ENCODE data around the gene ADAMTS17.

DNA sequence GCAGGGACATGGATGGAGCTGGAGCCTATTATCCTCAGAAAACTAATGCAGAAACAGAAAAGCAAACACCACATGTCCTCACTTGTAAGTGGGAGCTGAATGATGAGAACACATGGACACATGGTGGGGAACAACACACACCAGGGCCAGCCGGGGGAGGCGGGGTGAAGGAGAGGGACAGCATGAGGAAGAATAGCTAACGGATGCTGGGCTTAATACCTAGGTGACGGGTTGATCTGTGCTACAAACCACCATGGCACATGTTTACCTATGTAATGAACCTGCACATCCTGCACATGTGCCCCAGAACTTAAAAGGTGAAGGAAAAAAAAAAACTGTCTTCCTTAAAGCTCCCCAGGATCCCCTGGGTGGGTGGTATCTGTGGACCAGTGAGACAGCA lies 87.1 kb downstream of the ADAMTS17 start:
- TF ChIP-seq, protein P1, sequence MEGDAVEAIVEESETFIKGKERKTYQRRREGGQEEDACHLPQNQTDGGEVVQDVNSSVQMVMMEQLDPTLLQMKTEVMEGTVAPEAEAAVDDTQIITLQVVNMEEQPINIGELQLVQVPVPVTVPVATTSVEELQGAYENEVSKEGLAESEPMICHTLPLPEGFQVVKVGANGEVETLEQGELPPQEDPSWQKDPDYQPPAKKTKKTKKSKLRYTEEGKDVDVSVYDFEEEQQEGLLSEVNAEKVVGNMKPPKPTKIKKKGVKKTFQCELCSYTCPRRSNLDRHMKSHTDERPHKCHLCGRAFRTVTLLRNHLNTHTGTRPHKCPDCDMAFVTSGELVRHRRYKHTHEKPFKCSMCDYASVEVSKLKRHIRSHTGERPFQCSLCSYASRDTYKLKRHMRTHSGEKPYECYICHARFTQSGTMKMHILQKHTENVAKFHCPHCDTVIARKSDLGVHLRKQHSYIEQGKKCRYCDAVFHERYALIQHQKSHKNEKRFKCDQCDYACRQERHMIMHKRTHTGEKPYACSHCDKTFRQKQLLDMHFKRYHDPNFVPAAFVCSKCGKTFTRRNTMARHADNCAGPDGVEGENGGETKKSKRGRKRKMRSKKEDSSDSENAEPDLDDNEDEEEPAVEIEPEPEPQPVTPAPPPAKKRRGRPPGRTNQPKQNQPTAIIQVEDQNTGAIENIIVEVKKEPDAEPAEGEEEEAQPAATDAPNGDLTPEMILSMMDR (conservative IDR thresholded peaks at IDR 0.05; ENCODE audit: low read length): no peak
- no peak for TF ChIP-seq EZH2phosphoT487 (IDR thresholded peaks at IDR 0.05; ENCODE audit: borderline replicate concordance)
